DOHH2 (cell line): ENCODE measurements around the gene ARHGAP20.

Source experiments
- CTCF ChIP-seq: fragments of 200-600 bp; sonication (generic); IDR thresholded peaks from one replicate; pipeline ENCODE4 v1.5.1; 2014; ENCODE audit warnings: antibody characterized with exemption, mild to moderate bottlenecking, low read depth, low read length; ENCODE audit not compliant: poor library complexity, severe bottlenecking
- EZH2phosphoT487 ChIP-seq: fragments of 200-600 bp; sonication (generic); IDR thresholded peaks from 2 replicates; pipeline ENCODE4 v1.6.1; 2017; ENCODE audit warnings: borderline replicate concordance, mild to moderate bottlenecking, antibody characterized with exemption, low read length, moderate library complexity, mixed read lengths

GRCh38 chr11:110566577-110566976, 145.7 kb downstream of the ARHGAP20 start:
- TF ChIP-seq CTCF = no peak
- no peak for TF ChIP-seq EZH2phosphoT487
